ENCODE measurements around the gene DNAJC12. TPM values are rescaled to one million over a fixed set of nuclear protein-coding genes. Genes with fewer than 3 reads are reported as not detected.

DNAJC12 gene
- total RNA-seq, 2 donors from 2014 or later: 8.2 to 26.2 TPM

- 77 to 78% methylated on average over 8 to 10 of the region's 10 CpGs for WGBS, 2 donors
- H3K4me1 ChIP-seq: no peaks in the 10 kb centered on the region
- no peak overlapping the region for H3K4me3 ChIP-seq
- no peaks in the 10 kb centered on the region for H3K36me3 ChIP-seq (replicated peaks in 1 of 2; ENCODE audit: insufficient read depth in 1 of 2, low read depth in 2 of 2)
- ATAC-seq (no peak), DNase-seq (no peak)
- intact Hi-C loops (cut with DNase I): no loop called here
- no peak for TF ChIP-seq POLR2A (IDR thresholded peaks at IDR 0.05)
- no peak for TF ChIP-seq CTCF (IDR thresholded peaks at IDR 0.05)
- H3K9me3 ChIP-seq: no peaks in the 10 kb centered on the region
- no peaks in the 10 kb centered on the region for H3K27me3 ChIP-seq
- no peak overlapping the region for H3K27ac ChIP-seq
Measured at GRCh38 chr10:67864607-67865371, 26.8 kb upstream of the DNAJC12 start.

DNA sequence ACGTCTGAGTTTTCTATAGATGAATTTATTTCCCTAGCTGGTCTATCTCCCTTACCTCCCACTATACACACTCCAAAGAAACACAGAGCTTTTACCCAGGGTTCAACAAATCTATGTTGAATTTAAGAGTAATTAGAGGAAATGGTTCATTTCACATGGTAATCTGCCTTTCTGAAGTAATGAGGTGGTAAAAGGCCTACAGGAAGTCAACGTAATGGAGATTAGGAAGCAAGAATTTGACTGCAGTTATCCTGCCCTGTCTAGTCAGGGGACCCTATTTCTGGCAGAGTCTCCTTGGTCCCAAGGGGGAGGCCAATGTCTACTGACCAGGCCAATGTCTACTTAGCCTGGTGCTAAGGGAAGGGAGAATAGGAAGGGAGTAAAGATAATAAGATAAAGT lies 25.1 kb upstream of the DNAJC12 start:
- ATAC-seq (no peak), DNase-seq (no peak)
- H3K9me3 ChIP-seq: no peaks in the 10 kb centered on the region
- H3K36me3 ChIP-seq (replicated peaks in 1 of 2; ENCODE audit: insufficient read depth in 1 of 2, low read depth in 2 of 2): no peaks in the 10 kb centered on the region
- 73 to 80% methylated on average over 2 of the region's 2 CpGs for WGBS, 2 donors
- no peak overlapping the region for H3K4me3 ChIP-seq
- H3K27me3 ChIP-seq: no peaks in the 10 kb centered on the region
- H3K4me1 ChIP-seq: no peaks in the 10 kb centered on the region
- intact Hi-C loops (cut with DNase I): no loop called here
- H3K27ac ChIP-seq: no peak overlapping the region
- no peak for TF ChIP-seq POLR2A (IDR thresholded peaks at IDR 0.05)
- no peak for TF ChIP-seq CTCF (IDR thresholded peaks at IDR 0.05)

- H3K36me3 ChIP-seq (replicated peaks in 1 of 2; ENCODE audit: insufficient read depth in 1 of 2, low read depth in 2 of 2): no peaks in the 10 kb centered on the region
- ATAC-seq: no peak
- intact Hi-C loops (cut with DNase I): no loop called here
- DNase-seq: no peak
- H3K4me3 ChIP-seq: no peak overlapping the region
- 78 to 79% methylated on average over 4 of the region's 4 CpGs for WGBS, 2 donors
- no peaks in the 10 kb centered on the region for H3K9me3 ChIP-seq
- H3K4me1 ChIP-seq: no peaks in the 10 kb centered on the region
- H3K27ac ChIP-seq: no peak overlapping the region
- no peak for TF ChIP-seq POLR2A (IDR thresholded peaks at IDR 0.05)
- TF ChIP-seq CTCF (IDR thresholded peaks at IDR 0.05): no peak
- H3K27me3 ChIP-seq: no peaks in the 10 kb centered on the region
Measured at GRCh38 chr10:67861750-67862432, 23.9 kb upstream of the DNAJC12 start.

DNA sequence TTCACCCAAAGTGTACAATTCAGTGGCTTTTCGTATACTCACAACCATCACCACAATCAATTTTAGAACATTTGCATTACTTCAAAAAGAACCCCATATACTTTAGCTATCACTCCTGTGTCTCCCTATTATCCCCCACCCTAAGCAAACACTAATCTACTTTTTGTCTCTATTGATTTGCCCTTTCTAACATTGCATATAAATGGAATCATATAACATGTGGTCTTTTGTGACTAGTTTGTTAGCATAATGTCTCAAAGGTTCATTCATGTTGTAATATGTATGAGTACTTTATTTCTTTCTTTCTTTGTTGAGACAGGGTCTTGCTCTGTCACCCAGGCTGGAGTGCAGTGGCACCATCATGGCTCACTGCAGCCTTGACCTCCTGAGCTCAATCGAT lies 21.0 kb upstream of the DNAJC12 start:
- no peak overlapping the region for H3K27ac ChIP-seq
- WGBS, 2 donors: 91 to 95% methylated on average over 2 of the region's 2 CpGs
- no peaks in the 10 kb centered on the region for H3K36me3 ChIP-seq (replicated peaks in 1 of 2; ENCODE audit: insufficient read depth in 1 of 2, low read depth in 2 of 2)
- H3K27me3 ChIP-seq: no peaks in the 10 kb centered on the region
- ATAC-seq: no peak
- TF ChIP-seq POLR2A (IDR thresholded peaks at IDR 0.05) (no peak), CTCF (IDR thresholded peaks at IDR 0.05) (no peak)
- H3K4me3 ChIP-seq: no peak overlapping the region
- intact Hi-C loops (cut with DNase I): loop anchor here (10.0 kb wide), 1 partner anchor 296 kb away; no protein-coding TSS in a partner anchor
- no peak for DNase-seq
- no peaks in the 10 kb centered on the region for H3K9me3 ChIP-seq
- no peaks in the 10 kb centered on the region for H3K4me1 ChIP-seq
